ENCODE measurements around the gene CBFA2T2.

DNA sequence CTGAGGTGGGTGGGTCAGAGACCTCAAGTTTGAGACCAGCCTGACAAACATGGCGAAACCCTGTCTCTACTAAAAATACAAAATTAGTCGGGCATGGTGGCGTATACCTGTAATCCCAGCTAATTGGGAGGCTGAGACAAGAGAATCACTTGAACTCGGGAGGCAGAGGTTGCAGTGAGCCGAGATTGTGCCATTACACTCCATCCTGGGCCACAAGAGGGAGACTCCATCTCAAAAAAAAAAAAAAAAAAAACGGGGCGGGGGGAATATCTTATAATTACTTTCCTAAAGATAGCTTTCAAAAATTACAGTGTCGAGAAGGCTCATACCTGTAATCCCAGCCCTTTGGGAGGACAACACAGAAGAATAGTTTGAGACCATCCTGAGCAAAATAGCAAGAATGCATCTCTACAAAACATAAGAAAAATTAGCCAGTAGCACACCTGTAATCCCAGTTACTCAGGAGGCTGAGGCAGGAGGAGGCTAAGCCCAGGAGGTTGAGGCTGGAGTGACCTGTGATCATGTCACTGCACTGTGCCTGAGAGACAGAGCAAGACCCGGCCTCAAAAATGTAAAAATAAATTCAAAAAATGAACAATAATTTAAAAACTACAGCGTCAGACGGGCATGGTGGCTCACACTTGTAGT lies 25.8 kb downstream of the CBFA2T2 start:
- TF ChIP-seq, protein P1, sequence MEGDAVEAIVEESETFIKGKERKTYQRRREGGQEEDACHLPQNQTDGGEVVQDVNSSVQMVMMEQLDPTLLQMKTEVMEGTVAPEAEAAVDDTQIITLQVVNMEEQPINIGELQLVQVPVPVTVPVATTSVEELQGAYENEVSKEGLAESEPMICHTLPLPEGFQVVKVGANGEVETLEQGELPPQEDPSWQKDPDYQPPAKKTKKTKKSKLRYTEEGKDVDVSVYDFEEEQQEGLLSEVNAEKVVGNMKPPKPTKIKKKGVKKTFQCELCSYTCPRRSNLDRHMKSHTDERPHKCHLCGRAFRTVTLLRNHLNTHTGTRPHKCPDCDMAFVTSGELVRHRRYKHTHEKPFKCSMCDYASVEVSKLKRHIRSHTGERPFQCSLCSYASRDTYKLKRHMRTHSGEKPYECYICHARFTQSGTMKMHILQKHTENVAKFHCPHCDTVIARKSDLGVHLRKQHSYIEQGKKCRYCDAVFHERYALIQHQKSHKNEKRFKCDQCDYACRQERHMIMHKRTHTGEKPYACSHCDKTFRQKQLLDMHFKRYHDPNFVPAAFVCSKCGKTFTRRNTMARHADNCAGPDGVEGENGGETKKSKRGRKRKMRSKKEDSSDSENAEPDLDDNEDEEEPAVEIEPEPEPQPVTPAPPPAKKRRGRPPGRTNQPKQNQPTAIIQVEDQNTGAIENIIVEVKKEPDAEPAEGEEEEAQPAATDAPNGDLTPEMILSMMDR (conservative IDR thresholded peaks at IDR 0.05) = peak; percentile 59
- TF ChIP-seq ZFX (IDR thresholded peaks at IDR 0.05) = no peak
